SK-N-SH (cell line): ENCODE data around the gene ADAMTSL1. TPM values are rescaled to one million over a fixed set of nuclear protein-coding genes. Genes with fewer than 3 reads are reported as not detected.

Experiments
- CTCF ChIA-PET: fragments of 300-600, 350-600 bp; formaldehyde crosslinking; extraction: SDS; loops from one replicate; lab custom pipeline; 2021; lab: Yijun Ruan, JAX
- POLR2A ChIA-PET: fragments of 350-600 bp; sonication (Branson Sonifier 250); formaldehyde crosslinking; extraction: SDS; loops from one replicate; lab custom pipeline; 2020; ENCODE audit warnings: antibody characterized with exemption, inconsistent platforms; lab: Yijun Ruan, JAX
- DNase-seq: peaks from one replicate; pipeline ENCODE4 v3.0.0; 2012
- H2AFZ ChIP-seq: fragments of 200-600 bp; sonication (generic); 2 replicates; pipeline ENCODE4 v1.8.1; 2016; ENCODE audit warnings: antibody characterized with exemption, mild to moderate bottlenecking, low read depth
- H3F3A ChIP-seq: fragments of 200-600 bp; sonication (generic); replicated peaks from 2 replicates; pipeline ENCODE3; 2016; ENCODE audit warnings: antibody characterized with exemption, mild to moderate bottlenecking; ENCODE audit not compliant: insufficient read depth
- H3K27ac ChIP-seq, 2 experiments: fragments of 200-500 bp in 1 of 2; fragments of 200-600 bp in 1 of 2; sonication (Bioruptor generic) in 1 of 2; sonication (generic), shearing (Covaris generic) in 1 of 2; 2 replicates each; pipeline versions ENCODE4 v1.5.1 to v1.6.1; 2014 to 2016; ENCODE audit warnings: low read depth in 2 of 2, inconsistent platforms in 1 of 2, low read length in 1 of 2, mild to moderate bottlenecking in 1 of 2, mixed read lengths in 1 of 2
- H3K27me3 ChIP-seq: fragments of 200-600 bp; sonication (generic), shearing (Covaris generic); 2 replicates; pipeline ENCODE4 v1.6.1; 2016; ENCODE audit warnings: mixed run types; ENCODE audit not compliant: insufficient read depth
- H3K36me3 ChIP-seq, 2 experiments: fragments of 200-500 bp in 1 of 2; fragments of 200-600 bp in 1 of 2; sonication (Bioruptor generic) in 1 of 2; sonication (generic) in 1 of 2; replicated peaks in 1 of 2; 2 replicates each; pipeline versions ENCODE3 to v1.5.1; 2014 to 2016; ENCODE audit warnings: low read length in 1 of 2, mild to moderate bottlenecking in 1 of 2; ENCODE audit not compliant: insufficient read depth in 2 of 2, control insufficient read depth in 1 of 2
- H3K4me1 ChIP-seq, 2 experiments: fragments of 200-500 bp in 1 of 2; fragments of 200-600 bp in 1 of 2; sonication (Bioruptor generic) in 1 of 2; sonication (generic), shearing (Covaris generic) in 1 of 2; 2 replicates each; pipeline versions ENCODE4 v1.5.1 to v1.6.1; 2014 to 2016; ENCODE audit warnings: low read depth in 1 of 2, low read length in 1 of 2, mixed run types in 1 of 2; ENCODE audit not compliant: insufficient read depth in 2 of 2, control insufficient read depth in 1 of 2
- H3K4me2 ChIP-seq: fragments of 200-600 bp; sonication (generic), shearing (Covaris generic); 2 replicates; pipeline ENCODE4 v1.6.1; 2017; ENCODE audit warnings: mixed run types
- H3K4me3 ChIP-seq, 2 experiments: fragments of 200-500 bp in 1 of 2; fragments of 200-600 bp in 1 of 2; sonication (Bioruptor generic) in 1 of 2; sonication (generic), shearing (Covaris generic) in 1 of 2; 2 replicates each; pipeline versions ENCODE4 v1.5.1 to v1.8.1; 2014 to 2016; ENCODE audit warnings: low read depth in 2 of 2, inconsistent platforms in 1 of 2, low read length in 1 of 2, mild to moderate bottlenecking in 1 of 2, mixed read lengths in 1 of 2, moderate library complexity in 1 of 2
- H3K79me2 ChIP-seq: fragments of 200-600 bp; sonication (generic); 2 replicates; pipeline ENCODE4 v1.8.1; 2017; ENCODE audit warnings: mild to moderate bottlenecking; ENCODE audit not compliant: insufficient read depth
- H3K9ac ChIP-seq: fragments of 200-600 bp; sonication (generic); 2 replicates; pipeline ENCODE4 v1.6.1; 2017; ENCODE audit warnings: mixed run types
- H3K9me2 ChIP-seq: fragments of 200-600 bp; sonication (generic); 2 replicates; pipeline ENCODE4 v1.6.1; 2017; ENCODE audit warnings: mixed run types
- H3K9me3 ChIP-seq: fragments of 200-600 bp; sonication (generic); 2 replicates; pipeline ENCODE4 v1.6.1; 2017; ENCODE audit warnings: mixed run types, mild to moderate bottlenecking, moderate library complexity
- H4K20me1 ChIP-seq: fragments of 200-600 bp; sonication (generic); 2 replicates; pipeline ENCODE4 v1.6.1; 2017; ENCODE audit warnings: mild to moderate bottlenecking, mixed run types; ENCODE audit not compliant: insufficient read depth
- CHD2 ChIP-seq: fragments of 150-350 bp; IDR thresholded peaks from 2 replicates; pipeline ENCODE4 v1.6.1; 2018; ENCODE audit warnings: low read length; ENCODE audit not compliant: partially characterized antibody
- ELF1 ChIP-seq: IDR thresholded peaks from 2 replicates; pipeline ENCODE4 v1.4.0; 2012
- EZH2phosphoT487 ChIP-seq: fragments of 200-600 bp; sonication (generic); IDR thresholded peaks from 2 replicates; pipeline ENCODE4 v1.6.1; 2017; ENCODE audit warnings: low read depth, mixed run types, mild to moderate bottlenecking, antibody characterized with exemption, moderate library complexity, borderline replicate concordance
- FOSL2 ChIP-seq: IDR thresholded peaks from 2 replicates; pipeline ENCODE4 v1.4.0; 2012; ENCODE audit warnings: low read depth, mild to moderate bottlenecking, moderate library complexity, borderline replicate concordance
- FOXJ3 ChIP-seq: sonication (generic); formaldehyde crosslinking; IDR thresholded peaks from 2 replicates; pipeline ENCODE4 v1.5.1; 2020; ENCODE audit warnings: mild to moderate bottlenecking, missing genetic modification reagents
- FOXM1 ChIP-seq: IDR thresholded peaks from 2 replicates; pipeline ENCODE4 v1.4.0; 2012; ENCODE audit warnings: low read depth, mild to moderate bottlenecking
- JUND ChIP-seq: IDR thresholded peaks from 2 replicates; pipeline ENCODE4 v1.4.0; 2012
- MEF2A ChIP-seq: IDR thresholded peaks from 2 replicates; pipeline ENCODE4 v1.4.0; 2012; ENCODE audit warnings: low read depth, borderline replicate concordance
- MXI1 ChIP-seq: IDR thresholded peaks from 2 replicates; pipeline ENCODE4 v1.6.1; 2012; ENCODE audit warnings: mild to moderate bottlenecking, low read depth, low read length, improper control_type of control experiment
- NFIC ChIP-seq: IDR thresholded peaks from 2 replicates; pipeline ENCODE4 v1.4.0; 2012; ENCODE audit warnings: borderline replicate concordance
- POLR2AphosphoS5 ChIP-seq: IDR thresholded peaks from 2 replicates; pipeline ENCODE4 v1.6.1; 2012; ENCODE audit warnings: low read depth, low read length
- RCOR1 ChIP-seq: fragments of 150-350 bp; IDR thresholded peaks from 2 replicates; pipeline ENCODE4 v1.6.1; 2017; ENCODE audit warnings: antibody characterized with exemption, low read length
- REST ChIP-seq: IDR thresholded peaks from 2 replicates; pipeline ENCODE4 v1.6.1; 2012; ENCODE audit warnings: mild to moderate bottlenecking, low read depth, low read length, moderate library complexity
- RFX5 ChIP-seq: IDR thresholded peaks from 2 replicates; pipeline ENCODE4 v1.6.1; 2012; ENCODE audit warnings: mild to moderate bottlenecking, improper control_type of control experiment, low read length
- RXRA ChIP-seq: IDR thresholded peaks from 2 replicates; pipeline ENCODE4 v1.4.0; 2012; ENCODE audit warnings: low read depth, mild to moderate bottlenecking, borderline replicate concordance
- SIN3A ChIP-seq: IDR thresholded peaks from 2 replicates; pipeline ENCODE4 v1.6.1; 2012; ENCODE audit warnings: low read depth, mild to moderate bottlenecking, low read length, moderate library complexity, borderline replicate concordance
- SMC3 ChIP-seq: IDR thresholded peaks from 2 replicates; pipeline ENCODE4 v1.6.1; 2012; ENCODE audit warnings: low read depth, low read length, improper control_type of control experiment
- TCF12 ChIP-seq: IDR thresholded peaks from 2 replicates; pipeline ENCODE4 v1.4.0; 2012
- TEAD4 ChIP-seq: IDR thresholded peaks from 2 replicates; pipeline ENCODE4 v1.4.0; 2012; ENCODE audit warnings: mild to moderate bottlenecking, borderline replicate concordance; ENCODE audit not compliant: insufficient read depth
- USF2 ChIP-seq: fragments of 150-350 bp; IDR thresholded peaks from 2 replicates; pipeline ENCODE4 v1.6.1; 2017; ENCODE audit warnings: antibody characterized with exemption, low read length, low read depth, borderline replicate concordance
- YY1 ChIP-seq: IDR thresholded peaks from 2 replicates; pipeline ENCODE4 v1.4.0; 2012; ENCODE audit warnings: low read depth, mild to moderate bottlenecking
- ZBTB33 ChIP-seq: IDR thresholded peaks from 2 replicates; pipeline ENCODE4 v1.4.0; 2012; ENCODE audit warnings: low read depth, borderline replicate concordance
- WGBS: methylation state at CpG from one replicate; pipeline ENCODE4 v1.1.6; 2017; ENCODE audit warnings: low lambda C conversion rate; 5-methylcytosine and 5-hydroxymethylcytosine counted together
- polyA plus RNA-seq, 3 experiments: library from polyadenylated mRNA; depleted of rRNA; stranded (reverse); fragments of >200 nt; gene quantifications; 2 replicates each; pipeline ENCODE4 v1.2.3, GENCODE V29; 2012
- TF ChIP-seq, protein P1 (sequence below): fragments of 150-350 bp; IDR thresholded peaks from 2 replicates; pipeline ENCODE4 v1.6.1; 2016; ENCODE audit warnings: mild to moderate bottlenecking, low read depth, low read length
- TF ChIP-seq, protein P2 (sequence below): IDR thresholded peaks from 2 replicates; pipeline ENCODE4 v1.4.0; 2012; ENCODE audit warnings: low read depth
- TF ChIP-seq, protein P3 (sequence below): fragments of 200-600 bp; sonication (generic); IDR thresholded peaks from 2 replicates; pipeline ENCODE4 v1.6.1; 2017; ENCODE audit warnings: antibody characterized with exemption, mild to moderate bottlenecking, moderate library complexity

The ADAMTSL1 gene
- polyA plus RNA-seq, 1 of the 3 experiments (the other 2 are of a cell fraction): 114 TPM

DNA sequence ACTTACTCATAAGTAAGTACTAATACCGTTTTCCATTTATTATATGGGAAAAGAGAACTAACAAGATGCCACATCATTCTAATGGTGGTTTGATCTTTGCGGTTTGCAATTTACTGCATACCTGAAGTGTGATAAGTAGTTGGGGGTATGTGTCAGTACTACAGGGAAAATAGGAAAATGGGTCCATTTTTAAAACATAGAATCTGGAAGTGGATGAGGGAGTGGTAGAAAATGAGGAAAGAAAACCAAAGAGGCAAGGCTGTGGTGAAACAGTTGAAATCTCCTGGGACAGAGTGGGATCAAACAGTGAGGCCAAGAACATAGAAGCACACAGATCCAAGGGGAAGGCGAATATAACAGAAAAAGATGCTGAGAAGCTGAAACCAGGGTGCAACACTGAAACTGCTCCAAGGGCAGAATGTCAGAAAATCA is 6.7 kb downstream of the ADAMTSL1 start:
- H3K4me1 ChIP-seq: peaks cover 0 to 21% of the 10 kb centered on the region in 2 experiments; a peak in 2 of 4 replicates
- TF ChIP-seq RXRA (peak; percentile 58; the same call in 1 of the 2 replicates), RCOR1 (no peak), FOSL2 (peak; percentile 69), CHD2 (no peak), SIN3A (no peak), USF2 (no peak), RFX5 (no peak), REST (no peak), EZH2phosphoT487 (no peak), YY1 (no peak), POLR2AphosphoS5 (peak; percentile 16; the same call in 1 of the 2 replicates), MXI1 (no peak), TCF12 (peak; percentile 91), FOXM1 (peak; percentile 63; the same call in 1 of the 2 replicates), MEF2A (no peak), JUND (peak; percentile 77), FOXJ3 (CRISPR knock-in tag) (no peak), ZBTB33 (no peak), ELF1 (no peak), NFIC (peak; percentile 75; the same call in 1 of the 2 replicates), TEAD4 (peak; percentile 83; the same call in 1 of the 2 replicates), SMC3 (no peak)
- TF ChIP-seq, protein P1, sequence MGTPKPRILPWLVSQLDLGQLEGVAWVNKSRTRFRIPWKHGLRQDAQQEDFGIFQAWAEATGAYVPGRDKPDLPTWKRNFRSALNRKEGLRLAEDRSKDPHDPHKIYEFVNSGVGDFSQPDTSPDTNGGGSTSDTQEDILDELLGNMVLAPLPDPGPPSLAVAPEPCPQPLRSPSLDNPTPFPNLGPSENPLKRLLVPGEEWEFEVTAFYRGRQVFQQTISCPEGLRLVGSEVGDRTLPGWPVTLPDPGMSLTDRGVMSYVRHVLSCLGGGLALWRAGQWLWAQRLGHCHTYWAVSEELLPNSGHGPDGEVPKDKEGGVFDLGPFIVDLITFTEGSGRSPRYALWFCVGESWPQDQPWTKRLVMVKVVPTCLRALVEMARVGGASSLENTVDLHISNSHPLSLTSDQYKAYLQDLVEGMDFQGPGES: no peak
- TF ChIP-seq, protein P2, sequence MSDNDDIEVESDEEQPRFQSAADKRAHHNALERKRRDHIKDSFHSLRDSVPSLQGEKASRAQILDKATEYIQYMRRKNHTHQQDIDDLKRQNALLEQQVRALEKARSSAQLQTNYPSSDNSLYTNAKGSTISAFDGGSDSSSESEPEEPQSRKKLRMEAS: no peak
- TF ChIP-seq, protein P3, sequence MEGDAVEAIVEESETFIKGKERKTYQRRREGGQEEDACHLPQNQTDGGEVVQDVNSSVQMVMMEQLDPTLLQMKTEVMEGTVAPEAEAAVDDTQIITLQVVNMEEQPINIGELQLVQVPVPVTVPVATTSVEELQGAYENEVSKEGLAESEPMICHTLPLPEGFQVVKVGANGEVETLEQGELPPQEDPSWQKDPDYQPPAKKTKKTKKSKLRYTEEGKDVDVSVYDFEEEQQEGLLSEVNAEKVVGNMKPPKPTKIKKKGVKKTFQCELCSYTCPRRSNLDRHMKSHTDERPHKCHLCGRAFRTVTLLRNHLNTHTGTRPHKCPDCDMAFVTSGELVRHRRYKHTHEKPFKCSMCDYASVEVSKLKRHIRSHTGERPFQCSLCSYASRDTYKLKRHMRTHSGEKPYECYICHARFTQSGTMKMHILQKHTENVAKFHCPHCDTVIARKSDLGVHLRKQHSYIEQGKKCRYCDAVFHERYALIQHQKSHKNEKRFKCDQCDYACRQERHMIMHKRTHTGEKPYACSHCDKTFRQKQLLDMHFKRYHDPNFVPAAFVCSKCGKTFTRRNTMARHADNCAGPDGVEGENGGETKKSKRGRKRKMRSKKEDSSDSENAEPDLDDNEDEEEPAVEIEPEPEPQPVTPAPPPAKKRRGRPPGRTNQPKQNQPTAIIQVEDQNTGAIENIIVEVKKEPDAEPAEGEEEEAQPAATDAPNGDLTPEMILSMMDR: no peak

More for the DNA sequence above, 6.7 kb downstream of the ADAMTSL1 start:
- Histone ChIP-seq H3F3A (peaks cover 45% of the 10 kb centered on the region), H3K79me2 (peaks cover 100% of the 10 kb centered on the region), H3K36me3 (peaks cover 0 to 49% of the 10 kb centered on the region in 2 experiments), H3K4me2 (no peak overlapping the region), H3K9ac (peak overlapping the region; percentile 82), H3K27ac (peak overlapping the region; percentile 83 to 91; a peak in 3 of 4 replicates), H3K9me2 (no peaks in the 10 kb centered on the region), H3K4me3 (no peak overlapping the region), H3K27me3 (no peaks in the 10 kb centered on the region), H3K9me3 (no peaks in the 10 kb centered on the region), H2AFZ (no peak overlapping the region), H4K20me1 (no peaks in the 10 kb centered on the region)
- CTCF ChIA-PET: interaction anchor here (0.6 kb wide), 1 partner anchor 38 kb away, joined by 3 read pairs; no protein-coding TSS in a partner anchor
- no peak for DNase-seq
- WGBS: 24% methylated on average over 3 of the region's 3 CpGs
- POLR2A ChIA-PET: no interaction called here
